B cell (primary cell): ENCODE data around the gene NAA15. TPM values are rescaled to one million over a fixed set of nuclear protein-coding genes. Genes with fewer than 3 reads are reported as not detected.

ENCODE experiments used
- ATAC-seq: fragments of 200-7000 bp; cut with Tn5 transposase; one replicate; pipeline ENCODE4 v1.10.0; 2021; ENCODE audit warnings: low read depth, mild to moderate bottlenecking, moderate number of reproducible peaks, moderate library complexity
- CTCF ChIA-PET: fragments of 350-600 bp; sonication (Branson Sonifier 250); formaldehyde crosslinking; loops from one replicate; lab custom pipeline; 2021; ENCODE audit warnings: antibody characterized with exemption, inconsistent platforms; lab: Charles Lee
- POLR2A ChIA-PET: fragments of 350-600 bp; sonication (Branson Sonifier 250); formaldehyde crosslinking; loops from one replicate; lab custom pipeline; 2021; ENCODE audit warnings: antibody characterized with exemption; lab: Charles Lee
- DNase-seq: peaks from one replicate; pipeline ENCODE4 v3.0.0; 2013
- H2AFZ ChIP-seq: 2 replicates; pipeline ENCODE4 v1.6.1; 2012; ENCODE audit warnings: mild to moderate bottlenecking, low read depth, low read length; ENCODE audit not compliant: insufficient read depth, poor library complexity, severe bottlenecking
- H3K27ac ChIP-seq, 2 donors: 1 replicate in 1 of 2; 2 replicates in 1 of 2; pipeline ENCODE4 v1.5.1; 2012 to 2013; ENCODE audit warnings: low read length in 2 of 2, mild to moderate bottlenecking in 2 of 2, moderate library complexity in 1 of 2
- H3K27me3 ChIP-seq, 4 experiments: fragments of 200-600 bp in 1 of 4; sonication (generic) in 1 of 4; replicated peaks in 1 of 4; 1 replicate in 2 of 4; 2 replicates in 2 of 4; pipeline versions ENCODE4 v1.6.1 to v1.7.0; 2013 to 2016; ENCODE audit warnings: low read length in 3 of 4, mild to moderate bottlenecking in 2 of 4, mixed read lengths in 1 of 4, moderate library complexity in 1 of 4; ENCODE audit not compliant: insufficient read depth in 4 of 4, control insufficient read depth in 3 of 4; ENCODE audit errors: control extremely low read depth in 1 of 4
- H3K36me3 ChIP-seq, 2 experiments: replicated peaks in 1 of 2; 1 replicate in 1 of 2; 2 replicates in 1 of 2; pipeline versions ENCODE4 v1.6.1 to v1.7.1; 2013; ENCODE audit warnings: low read length in 1 of 2; ENCODE audit not compliant: insufficient read depth in 2 of 2, control insufficient read depth in 1 of 2; ENCODE audit errors: control extremely low read depth in 1 of 2, extremely low read depth in 1 of 2
- H3K4me1 ChIP-seq, 2 donors: fragments of 200-600 bp in 1 of 2; sonication (generic) in 1 of 2; 1 replicate in 1 of 2; 2 replicates in 1 of 2; pipeline versions ENCODE4 v1.5.1 to v1.6.1; 2013 to 2017; ENCODE audit warnings: low read length in 2 of 2; ENCODE audit not compliant: control insufficient read depth in 2 of 2, insufficient read depth in 2 of 2
- H3K4me2 ChIP-seq: replicated peaks from 2 replicates; pipeline ENCODE3; 2012; ENCODE audit warnings: mild to moderate bottlenecking, low read depth, low read length; ENCODE audit not compliant: poor library complexity, severe bottlenecking
- H3K4me3 ChIP-seq, 5 experiments: fragments of 200-600 bp in 1 of 5; sonication (generic) in 1 of 5; 1 replicate in 3 of 5; 2 replicates in 2 of 5; pipeline versions ENCODE4 v1.5.1 to v1.7.0; 2011 to 2016; ENCODE audit warnings: low read length in 4 of 5, mild to moderate bottlenecking in 4 of 5, low read depth in 2 of 5, control low read depth in 1 of 5, moderate library complexity in 1 of 5; ENCODE audit not compliant: insufficient read depth in 1 of 5; ENCODE audit errors: control extremely low read depth in 1 of 5, extremely low read depth in 1 of 5
- H3K79me2 ChIP-seq: fragments of 200-600 bp; sonication (generic); one replicate; pipeline ENCODE4 v1.6.0; 2016; ENCODE audit warnings: low read length; ENCODE audit not compliant: control insufficient read depth, insufficient read depth
- H3K9ac ChIP-seq: fragments of 200-600 bp; sonication (generic); 2 replicates; pipeline ENCODE4 v1.6.1; 2017; ENCODE audit warnings: mild to moderate bottlenecking, low read length, moderate library complexity
- H3K9me3 ChIP-seq, 3 donors: one replicate each; pipeline versions ENCODE4 v1.6.1 to v1.7.1; 2013; ENCODE audit warnings: low read length in 2 of 3; ENCODE audit not compliant: control insufficient read depth in 2 of 3, insufficient read depth in 1 of 3; ENCODE audit errors: control extremely low read depth in 1 of 3
- H4K20me1 ChIP-seq: 2 replicates; pipeline ENCODE4 v1.6.0; 2012; ENCODE audit warnings: mild to moderate bottlenecking, low read length; ENCODE audit not compliant: insufficient read depth, control insufficient read depth, poor library complexity, severe bottlenecking
- H3K27ac Mint-ChIP-seq: one replicate; pipeline ENCODE4 v1.8.0; 2021; ENCODE audit warnings: mixed read lengths
- H3K27me3 Mint-ChIP-seq: one replicate; pipeline ENCODE4 v1.8.0; 2021; ENCODE audit warnings: mixed read lengths
- H3K4me1 Mint-ChIP-seq: one replicate; pipeline ENCODE4 v1.8.0; 2021; ENCODE audit warnings: mixed read lengths
- H3K4me3 Mint-ChIP-seq: one replicate; pipeline ENCODE4 v1.8.0; 2021; ENCODE audit warnings: mixed read lengths
- H3K9me3 Mint-ChIP-seq: one replicate; pipeline ENCODE4 v1.8.0; 2022; ENCODE audit warnings: mixed read lengths; ENCODE audit not compliant: insufficient read depth
- CTCF ChIP-seq: fragments of 200-600 bp; IDR thresholded peaks from one replicate; pipeline ENCODE4 v1.8.0; 2022; ENCODE audit warnings: antibody characterized with exemption, mild to moderate bottlenecking
- EZH2 ChIP-seq: IDR thresholded peaks from 2 replicates; pipeline ENCODE4 v1.6.1; 2012; ENCODE audit warnings: borderline replicate concordance, low read depth, mild to moderate bottlenecking, moderate library complexity, low read length; ENCODE audit not compliant: insufficient read depth, poor library complexity, severe bottlenecking
- WGBS: methylation state at CpG from one replicate; pipeline ENCODE4 v1.1.5; 2013; ENCODE audit warnings: missing lambda C conversion rate; ENCODE audit not compliant: insufficient coverage; 5-methylcytosine and 5-hydroxymethylcytosine counted together
- intact Hi-C: fragments of 100-400 bp; cut with micrococcal nuclease; formaldehyde crosslinking; loops from one replicate; pipeline ENCODE4 v1.10.0; 2022
- polyA plus RNA-seq: library from polyadenylated mRNA; depleted of rRNA; stranded (reverse); fragments of >200 nt; gene quantifications from 2 replicates; pipeline ENCODE4 v1.2.3, GENCODE V29; 2012
- total RNA-seq, 2 donors: library from RNA; stranded (reverse); fragments of 120-200 nt in 1 of 2; gene quantifications; 1 replicate in 1 of 2; 2 replicates in 1 of 2; pipeline versions ENCODE4 v1.2.3 to v1.2.4, GENCODE V29; 2013 to 2022

Gene NAA15
- total and polyA plus RNA-seq, 2 donors (not counting 1 experiment from before 2014, with no cell fraction given) = 10.0 to 56.7 TPM

- H3K9me3 Mint-ChIP-seq = no peaks in the 10 kb centered on the region
- POLR2A ChIA-PET = no interaction called here
- WGBS = no CpG with 5 or more reads among the region's 2 CpGs
- no peak overlapping the region for H3K27ac Mint-ChIP-seq
- no peak overlapping the region for H3K4me3 Mint-ChIP-seq
- no peak overlapping the region for H3K27ac ChIP-seq
- no peaks in the 10 kb centered on the region for H3K27me3 Mint-ChIP-seq
- H3K9ac ChIP-seq = no peak overlapping the region
- CTCF ChIA-PET = interaction anchor here (0.8 kb wide), 1 partner anchor 258 kb away, joined by 6 read pairs; no protein-coding TSS in a partner anchor
- H4K20me1 ChIP-seq = peaks cover 40% of the 10 kb centered on the region
- no peaks in the 10 kb centered on the region for H3K27me3 ChIP-seq
- H2AFZ ChIP-seq = no peak overlapping the region
- intact Hi-C loops = no loop called here
- peaks cover 28% of the 10 kb centered on the region for H3K4me1 Mint-ChIP-seq
- no peak overlapping the region for H3K4me2 ChIP-seq
- DNase-seq (no peak), ATAC-seq (no peak)
- TF ChIP-seq EZH2 (no peak), CTCF (no peak)
- peaks cover 84% of the 10 kb centered on the region for H3K79me2 ChIP-seq
- H3K4me3 ChIP-seq = no peak overlapping the region
- peaks cover 5 to 44% of the 10 kb centered on the region in 2 experiments for H3K36me3 ChIP-seq
- H3K9me3 ChIP-seq = peaks cover 0 to 7% (median 0%) of the 10 kb centered on the region in 3 donors
- peaks cover 9 to 11% of the 10 kb centered on the region in 2 donors for H3K4me1 ChIP-seq
Measured at GRCh38 chr4:139333046-139333445, 31.7 kb downstream of the NAA15 start.

DNA sequence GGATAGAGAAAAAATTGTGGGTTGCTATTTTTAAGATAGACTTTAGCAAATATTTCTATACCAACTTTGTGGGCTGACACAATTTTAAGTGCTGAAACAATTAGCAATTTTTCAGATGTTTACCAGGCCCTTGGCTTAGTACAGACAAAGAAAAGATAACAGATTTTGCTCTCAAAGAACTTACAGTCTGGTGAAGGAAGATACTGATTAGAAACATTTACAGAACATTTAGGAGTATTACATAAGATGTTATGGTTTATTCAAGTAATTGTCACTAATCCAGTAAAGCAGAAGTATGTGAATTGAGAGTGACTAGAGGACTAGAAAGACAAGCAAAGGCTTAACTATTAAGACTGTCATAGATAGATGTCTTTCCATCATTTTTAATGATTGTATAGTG, 36.3 kb downstream of the NAA15 start:
- Histone ChIP-seq H3K9me3 (no peaks in the 10 kb centered on the region), H3K27me3 (no peaks in the 10 kb centered on the region), H3K4me3 (no peak overlapping the region), H3K4me1 (peaks cover 5% of the 10 kb centered on the region in 2 donors), H3K4me2 (no peak overlapping the region), H3K9ac (no peak overlapping the region), H2AFZ (no peak overlapping the region), H4K20me1 (peaks cover 13% of the 10 kb centered on the region), H3K27ac (peak overlapping the region in 1 of 2 donors; percentile 8), H3K79me2 (peaks cover 58% of the 10 kb centered on the region), H3K36me3 (peaks cover 1 to 49% of the 10 kb centered on the region in 2 experiments)
- H3K27me3 Mint-ChIP-seq = no peaks in the 10 kb centered on the region
- no peak for TF ChIP-seq EZH2
- no peak for TF ChIP-seq CTCF
- ATAC-seq (no peak), DNase-seq (no peak)
- intact Hi-C loops = loop anchor here (5.0 kb wide), 1 partner anchor 35 kb away; the partner anchor contains the start of genes NAA15 and NDUFC1
- H3K4me1 Mint-ChIP-seq = peaks cover 20% of the 10 kb centered on the region
- H3K27ac Mint-ChIP-seq = no peak overlapping the region
- ChIA-PET POLR2A (no interaction called here), CTCF (interaction anchor here (1.0 to 1.2 kb wide), 3 partner anchors 37 to 42 kb away, joined by 3 to 4 read pairs (median 4); partner anchors contain the start of gene NAA15)
- H3K9me3 Mint-ChIP-seq = no peaks in the 10 kb centered on the region
- H3K4me3 Mint-ChIP-seq = no peak overlapping the region
